A549 (cell line): ENCODE measurements around the gene GRK3.

ENCODE experiments used
- BCL3 ChIP-seq: fragments of >200 bp; sonication (Bioruptor Twin); formaldehyde crosslinking; IDR thresholded peaks from 3 replicates; pipeline ENCODE4 v1.6.1; 2016
- CBX2 ChIP-seq: fragments of 200-600 bp; sonication (generic); IDR thresholded peaks from 2 replicates; pipeline ENCODE4 v1.6.1; 2016; ENCODE audit warnings: low read depth, mild to moderate bottlenecking, borderline replicate concordance
- CEBPB ChIP-seq, 2 experiments: fragments of >200 bp in 1 of 2; sonication (Bioruptor Twin) in 1 of 2; formaldehyde crosslinking in 1 of 2; IDR thresholded peaks; 2 replicates each; pipeline ENCODE4 v1.6.1; 2012 to 2016
- CTCF ChIP-seq: fragments of >200 bp; sonication (Bioruptor Twin); formaldehyde crosslinking; IDR thresholded peaks from 3 replicates; pipeline ENCODE4 v1.5.1; 2016
- EHMT2 ChIP-seq: fragments of 200-600 bp; sonication (generic); IDR thresholded peaks from 2 replicates; pipeline ENCODE4 v1.6.1; 2016; ENCODE audit warnings: antibody characterized with exemption, low read depth, mild to moderate bottlenecking, moderate library complexity
- EP300 ChIP-seq, 2 experiments: fragments of >200 bp; sonication (Bioruptor Twin); formaldehyde crosslinking; IDR thresholded peaks; 2 replicates in 1 of 2; 3 replicates in 1 of 2; pipeline ENCODE4 v1.6.1; 2016 to 2017
- FOSB ChIP-seq: fragments of 250-450 bp; sonication (Bioruptor Pico); IDR thresholded peaks from 2 replicates; pipeline ENCODE4 v1.5.0; 2020; ENCODE audit warnings: mild to moderate bottlenecking, moderate library complexity
- NPAS2 ChIP-seq: fragments of 250-450 bp; sonication (Bioruptor Pico); IDR thresholded peaks from 2 replicates; pipeline ENCODE4 v1.8.0; 2022; ENCODE audit warnings: mild to moderate bottlenecking, moderate library complexity, borderline replicate concordance
- PBX3 ChIP-seq: IDR thresholded peaks from 2 replicates; pipeline ENCODE4 v1.6.1; 2012
- POLR2A ChIP-seq: IDR thresholded peaks from 2 replicates; pipeline ENCODE4 v1.6.1; 2012; ENCODE audit warnings: mild to moderate bottlenecking, low read length
- POLR2AphosphoS2 ChIP-seq: conservative IDR thresholded peaks from 2 replicates; pipeline ENCODE4 v1.6.1; 2012; ENCODE audit warnings: low read length, improper control_type of control experiment, inconsistent platforms
- RCOR1 ChIP-seq: fragments of 150-350 bp; IDR thresholded peaks from 2 replicates; pipeline ENCODE4 v1.6.1; 2014; ENCODE audit warnings: antibody characterized with exemption, low read length, low read depth
- SREBF2 ChIP-seq: fragments of 450-650 bp; IDR thresholded peaks from 2 replicates; pipeline ENCODE4 v1.6.1; 2014; ENCODE audit warnings: mild to moderate bottlenecking, moderate library complexity
- USF2 ChIP-seq: fragments of 450-650 bp; IDR thresholded peaks from 2 replicates; pipeline ENCODE4 v1.6.1; 2014; ENCODE audit warnings: antibody characterized with exemption

GRCh38 chr22:25655371-25655935, 91.0 kb downstream of the GRK3 start:
- TF ChIP-seq POLR2A (no peak), RCOR1 (no peak), CTCF (no peak), PBX3 (no peak), CEBPB (IDR thresholded peaks at IDR 0.05) (no peak), BCL3 (no peak), POLR2AphosphoS2 (no peak), EP300 (IDR thresholded peaks at IDR 0.05) (no peak), USF2 (no peak), EHMT2 (no peak), CBX2 (no peak), NPAS2 (CRISPR knock-in tag) (no peak), SREBF2 (no peak), FOSB (no peak)
